K562 (cell line): ENCODE results near the gene WDCP. TPM values are rescaled to one million over a fixed set of nuclear protein-coding genes. Genes with fewer than 3 reads are reported as not detected.

Experiments
- ATAC-seq: fragments of 200-7000 bp; cut with Tn5 transposase; 3 replicates; pipeline ENCODE4 v1.9.1; 2020; ENCODE audit warnings: moderate library complexity
- BruUV-seq: library from RNA; stranded (reverse); fragments of 400-500 nt; replicated peaks from 2 replicates; lab custom pipeline; 2021; lab: Mats Ljungman, UMichigan
- CTCF ChIA-PET: fragments of 300-600 bp; formaldehyde crosslinking; extraction: SDS; loops from one replicate; lab custom pipeline; 2021; ENCODE audit warnings: low intra/inter-chr PET ratio; lab: Yijun Ruan, JAX
- POLR2A ChIA-PET: fragments of 300-600, 350-650 bp; sonication (Branson Sonifier 250); formaldehyde crosslinking; extraction: SDS; loops from one replicate; lab custom pipeline; 2021; ENCODE audit warnings: antibody characterized with exemption, inconsistent platforms; lab: Yijun Ruan, JAX
- DNase-seq, 4 experiments: peaks; one replicate each; pipeline versions ENCODE4 v3.0.0 to v3.0.0-alpha.2; 2011 to 2018; ENCODE audit warnings: low spot score in 3 of 4, mixed read lengths in 3 of 4; ENCODE audit errors: extremely low read depth in 1 of 4
- FAIRE-seq: peaks from 2 replicates; lab custom pipeline; 2011; peaks lifted over from hg19 to GRCh38; lab: Jason Lieb, UNC
- H2AFZ ChIP-seq: 2 replicates; pipeline ENCODE4 v1.6.0; 2011; ENCODE audit warnings: low read depth, low read length, control low read depth, inconsistent platforms
- H3K27ac ChIP-seq: fragments of 200-600 bp; 3 replicates; pipeline ENCODE4 v1.8.0; 2011; ENCODE audit warnings: low read depth, mild to moderate bottlenecking, control low read depth, inconsistent platforms, low read length, moderate library complexity, mixed read lengths; ENCODE audit errors: extremely low read depth
- H3K27me3 ChIP-seq, 2 experiments: fragments of 300-600 bp in 1 of 2; 2 replicates in 1 of 2; 3 replicates in 1 of 2; pipeline versions ENCODE4 v1.6.0 to v1.8.0; 2011; ENCODE audit warnings: inconsistent platforms in 2 of 2, low read length in 2 of 2, mild to moderate bottlenecking in 1 of 2, mixed read lengths in 1 of 2, moderate library complexity in 1 of 2; ENCODE audit not compliant: control insufficient read depth in 2 of 2, insufficient read depth in 2 of 2
- H3K36me3 ChIP-seq: fragments of 300-600 bp; 3 replicates; pipeline ENCODE4 v1.8.0; 2011; ENCODE audit warnings: mild to moderate bottlenecking, low read length, inconsistent platforms; ENCODE audit not compliant: control insufficient read depth, insufficient read depth
- H3K4me1 ChIP-seq, 2 experiments: fragments of 200-600 bp in 1 of 2; replicated peaks in 1 of 2; 2 replicates in 1 of 2; 3 replicates in 1 of 2; pipeline versions ENCODE4 v1.5.1 to v1.8.0; 2011; ENCODE audit warnings: inconsistent platforms in 2 of 2, low read length in 2 of 2, mild to moderate bottlenecking in 1 of 2, mixed read lengths in 1 of 2, moderate library complexity in 1 of 2; ENCODE audit not compliant: control insufficient read depth in 2 of 2, insufficient read depth in 2 of 2
- H3K4me2 ChIP-seq: 2 replicates; pipeline ENCODE4 v1.6.1; 2011; ENCODE audit warnings: low read length, control low read depth, inconsistent platforms, mixed read lengths; ENCODE audit not compliant: insufficient read depth
- H3K4me3 ChIP-seq: fragments of 200-600 bp; sonication (generic), shearing (Covaris generic); 2 replicates; pipeline ENCODE4 v1.5.1; 2016; ENCODE audit warnings: control low read depth, inconsistent platforms
- H3K79me2 ChIP-seq: fragments of 200-600 bp; 3 replicates; pipeline ENCODE4 v1.8.0; 2011; ENCODE audit warnings: low read length, inconsistent platforms; ENCODE audit not compliant: control insufficient read depth, insufficient read depth
- H3K9ac ChIP-seq, 2 experiments: 2 replicates each; pipeline versions ENCODE4 v1.6.0 to v1.6.1; 2011; ENCODE audit warnings: low read depth in 2 of 2, low read length in 2 of 2, control low read depth in 1 of 2, inconsistent platforms in 1 of 2, mild to moderate bottlenecking in 1 of 2, mixed read lengths in 1 of 2; ENCODE audit not compliant: insufficient read depth in 1 of 2
- H3K9me1 ChIP-seq: one replicate; pipeline ENCODE4 v1.6.0; 2011; ENCODE audit warnings: inconsistent platforms, mild to moderate bottlenecking, low read length, moderate library complexity; ENCODE audit not compliant: control insufficient read depth, insufficient read depth
- H3K9me3 ChIP-seq: replicated peaks from 2 replicates; pipeline ENCODE4 v1.5.1; 2011; ENCODE audit warnings: low read depth, low read length, inconsistent platforms; ENCODE audit not compliant: control insufficient read depth, insufficient read depth
- H4K20me1 ChIP-seq: replicated peaks from 2 replicates; pipeline ENCODE4 v1.6.1; 2011; ENCODE audit warnings: low read length, inconsistent platforms, mixed read lengths; ENCODE audit not compliant: control insufficient read depth, insufficient read depth
- CEBPB ChIP-seq: fragments of 450-650 bp; IDR thresholded peaks from 2 replicates; pipeline ENCODE4 v1.6.1; 2016; ENCODE audit warnings: missing genetic modification characterization, missing compliant biosample characterization
- CREBBP ChIP-seq: IDR thresholded peaks from one replicate; pipeline ENCODE4 v1.6.1; 2012; ENCODE audit warnings: low read depth, mild to moderate bottlenecking, control low read depth, inconsistent platforms, low read length
- DIDO1 ChIP-seq: fragments of 450-650 bp; IDR thresholded peaks from 2 replicates; pipeline ENCODE4 v1.6.1; 2016; ENCODE audit warnings: low read depth, missing biosample characterization, missing genetic modification characterization
- FOXJ2 ChIP-seq: fragments of 200-800 bp; sonication (Bioruptor generic); IDR thresholded peaks from 2 replicates; pipeline ENCODE4 v1.6.1; 2016; ENCODE audit warnings: missing genetic modification characterization, missing compliant biosample characterization
- GABPB2 ChIP-seq: fragments of 250-450 bp; sonication (Bioruptor Pico); conservative IDR thresholded peaks from 2 replicates; pipeline ENCODE4 v1.5.1; 2021; ENCODE audit warnings: mild to moderate bottlenecking
- HDAC2 ChIP-seq: fragments of 450-650 bp; IDR thresholded peaks from 2 replicates; pipeline ENCODE4 v1.6.1; 2016; ENCODE audit warnings: mild to moderate bottlenecking
- JUND ChIP-seq, 2 experiments: IDR thresholded peaks; 2 replicates in 1 of 2; 3 replicates in 1 of 2; pipeline ENCODE4 v1.6.1; 2011; ENCODE audit warnings: borderline replicate concordance in 2 of 2, low read depth in 2 of 2, low read length in 2 of 2, improper control_type of control experiment in 1 of 2, missing biosample characterization in 1 of 2, missing genetic modification characterization in 1 of 2, missing genetic modification reagents in 1 of 2
- LCOR ChIP-seq: sonication (generic); formaldehyde crosslinking; IDR thresholded peaks from 2 replicates; pipeline ENCODE4 v1.8.0; 2022; ENCODE audit warnings: mild to moderate bottlenecking, missing genetic modification reagents
- MCM7 ChIP-seq, 2 experiments: fragments of 450-650 bp; IDR thresholded peaks; 2 replicates each; pipeline ENCODE4 v1.6.1; 2016 to 2018
- NFRKB ChIP-seq: fragments of 450-650 bp; IDR thresholded peaks from 2 replicates; pipeline ENCODE4 v1.6.1; 2016; ENCODE audit warnings: low read depth
- SOX6 ChIP-seq: fragments of 450-650 bp; IDR thresholded peaks from 2 replicates; pipeline ENCODE4 v1.6.1; 2014; ENCODE audit warnings: mild to moderate bottlenecking
- SRSF3 ChIP-seq: fragments of 200-400 bp; formaldehyde crosslinking; IDR thresholded peaks from 2 replicates; pipeline ENCODE4 v1.6.1; 2016; ENCODE audit warnings: mild to moderate bottlenecking, low read length, moderate library complexity; ENCODE audit not compliant: insufficient read depth
- TCF7L2 ChIP-seq: fragments of 150-350 bp; IDR thresholded peaks from 2 replicates; pipeline ENCODE4 v1.6.1; 2016; ENCODE audit warnings: low read depth, mild to moderate bottlenecking, low read length, moderate library complexity
- ZBTB33 ChIP-seq: sonication (generic); formaldehyde crosslinking; IDR thresholded peaks from 2 replicates; pipeline ENCODE4 v1.8.1; 2023; ENCODE audit warnings: mild to moderate bottlenecking, missing genetic modification reagents
- ZMIZ1 ChIP-seq, 2 experiments: fragments of 150-350 bp in 1 of 2; IDR thresholded peaks; 2 replicates each; pipeline ENCODE4 v1.6.1; 2012 to 2016; ENCODE audit warnings: low read depth in 2 of 2, low read length in 2 of 2, mild to moderate bottlenecking in 1 of 2, moderate library complexity in 1 of 2
- ZNF143 ChIP-seq: sonication (generic); formaldehyde crosslinking; IDR thresholded peaks from 2 replicates; pipeline ENCODE4 v1.9.0; 2022; ENCODE audit warnings: mild to moderate bottlenecking, missing genetic modification reagents
- WGBS: fragments of 100-300 bp; shearing (Covaris generic); methylation state at CpG from one replicate; pipeline ENCODE4 v1.1.6; 2016; ENCODE audit warnings: low coverage, mixed read lengths; ENCODE audit not compliant: insufficient coverage; ENCODE audit errors: missing lambda C conversion rate; 5-methylcytosine and 5-hydroxymethylcytosine counted together
- in situ Hi-C: fragments of 300-500 bp; cut with MboI; formaldehyde crosslinking; loops from 4 replicates; pipeline ENCODE4 v1.15.0; 2018; ENCODE audit warnings: inconsistent platforms, mixed read lengths
- intact Hi-C: fragments of 100-400 bp; cut with micrococcal nuclease; formaldehyde crosslinking; loops from 2 replicates; pipeline ENCODE4 v1.14.2; 2022
- polyA plus RNA-seq, 8 experiments: library from polyadenylated mRNA; depleted of rRNA in 4 of 8; stranded (reverse) in 5 of 8; unstranded in 3 of 8; fragments of >200 nt; fragmentation: Nextera tagmentation in 2 of 8; fragmentation: Illumina TruSeq in 1 of 8; extraction: Ambion mirVana in 2 of 8; extraction: Trizol in 1 of 8; gene quantifications; 2 replicates each; pipeline versions ENCODE4 v1.2.1 to v1.2.3, GENCODE V29; 2011 to 2014; ENCODE audit warnings: inconsistent platforms in 1 of 8, missing spikeins in 1 of 8
- total RNA-seq, 7 experiments: library from RNA; depleted of rRNA in 6 of 7; stranded (reverse); fragments of >200 nt in 6 of 7; fragmentation: Illumina TruSeq in 2 of 7; extraction: Trizol in 2 of 7; gene quantifications; 2 replicates each; pipeline versions ENCODE4 v1.2.1 to v1.2.3, GENCODE V29; 2011 to 2021; ENCODE audit warnings: low replicate concordance in 1 of 7

The WDCP gene
- total and polyA plus RNA-seq, 9 of the 15 experiments (the other 6 are each of a cell fraction or from before 2014, with no cell fraction given): 10.1 to 41.4 (median 21.8) TPM

GRCh38 chr2:24080701-24081100 is 33.5 kb upstream of the WDCP start:
- no peak overlapping the region for H3K4me3 ChIP-seq
- no peaks in the 10 kb centered on the region for H3K9me3 ChIP-seq
- H3K4me2 ChIP-seq: no peak overlapping the region
- H4K20me1 ChIP-seq: no peaks in the 10 kb centered on the region
- DNase-seq (no peak), ATAC-seq (no peak), FAIRE-seq (no peak)
- H2AFZ ChIP-seq: no peak overlapping the region
- POLR2A ChIA-PET: no interaction called here
- CTCF ChIA-PET: no interaction called here
- H3K4me1 ChIP-seq: peaks cover 21 to 33% of the 10 kb centered on the region in 2 experiments; a peak in 4 of 5 replicates
- no TSS peak for BruUV-seq
- TF ChIP-seq ZMIZ1 (IDR thresholded peaks at IDR 0.05; ENCODE audit: low read depth in 2 of 2, low read length in 2 of 2): no peak
- TF ChIP-seq TCF7L2: no peak
- no peak for TF ChIP-seq JUND (IDR thresholded peaks at IDR 0.05; ENCODE audit: borderline replicate concordance, low read depth, low read length)
- no peak for TF ChIP-seq JUND (tag; IDR thresholded peaks at IDR 0.05; ENCODE audit: borderline replicate concordance, low read depth, low read length)
- TF ChIP-seq ZNF143 (CRISPR knock-in tag): no peak
- no peak for TF ChIP-seq GABPB2 (CRISPR knock-in tag)
- no peak for TF ChIP-seq HDAC2
- no peak for TF ChIP-seq CREBBP
- no peak for TF ChIP-seq LCOR (CRISPR knock-in tag)
- no peak for TF ChIP-seq MCM7 (IDR thresholded peaks at IDR 0.05)
- no peak for TF ChIP-seq SRSF3
- TF ChIP-seq DIDO1 (tag): no peak
- no peak for TF ChIP-seq FOXJ2 (tag)
- no peak for TF ChIP-seq ZBTB33 (CRISPR knock-in tag)
- TF ChIP-seq NFRKB: no peak
- no peak for TF ChIP-seq SOX6
- no peak for TF ChIP-seq CEBPB
- no peak overlapping the region for H3K27ac ChIP-seq
- no peaks in the 10 kb centered on the region for H3K9me1 ChIP-seq
- H3K79me2 ChIP-seq: peaks cover 5% of the 10 kb centered on the region
- in situ Hi-C loops (no loop called here), intact Hi-C loops (no loop called here)
- WGBS: 47% methylated on average over 2 of the region's 2 CpGs
- H3K36me3 ChIP-seq: peaks cover 13% of the 10 kb centered on the region; the same call in 2 of the 3 replicates
- H3K27me3 ChIP-seq: no peaks in the 10 kb centered on the region
- H3K9ac ChIP-seq: no peak overlapping the region
